GM12874 (cell line): ENCODE measurements around the gene KCTD19.

Experiments
- TF ChIP-seq, protein P1 (sequence below): IDR thresholded peaks from 2 replicates; pipeline ENCODE4 v1.5.1; 2011; ENCODE audit warnings: low read depth, mild to moderate bottlenecking, control low read depth, low read length, moderate library complexity; ENCODE audit not compliant: insufficient read depth

KCTD19 gene

GRCh38 chr16:67286441-67287235, 39.9 kb downstream of the KCTD19 start:
- TF ChIP-seq, protein P1, sequence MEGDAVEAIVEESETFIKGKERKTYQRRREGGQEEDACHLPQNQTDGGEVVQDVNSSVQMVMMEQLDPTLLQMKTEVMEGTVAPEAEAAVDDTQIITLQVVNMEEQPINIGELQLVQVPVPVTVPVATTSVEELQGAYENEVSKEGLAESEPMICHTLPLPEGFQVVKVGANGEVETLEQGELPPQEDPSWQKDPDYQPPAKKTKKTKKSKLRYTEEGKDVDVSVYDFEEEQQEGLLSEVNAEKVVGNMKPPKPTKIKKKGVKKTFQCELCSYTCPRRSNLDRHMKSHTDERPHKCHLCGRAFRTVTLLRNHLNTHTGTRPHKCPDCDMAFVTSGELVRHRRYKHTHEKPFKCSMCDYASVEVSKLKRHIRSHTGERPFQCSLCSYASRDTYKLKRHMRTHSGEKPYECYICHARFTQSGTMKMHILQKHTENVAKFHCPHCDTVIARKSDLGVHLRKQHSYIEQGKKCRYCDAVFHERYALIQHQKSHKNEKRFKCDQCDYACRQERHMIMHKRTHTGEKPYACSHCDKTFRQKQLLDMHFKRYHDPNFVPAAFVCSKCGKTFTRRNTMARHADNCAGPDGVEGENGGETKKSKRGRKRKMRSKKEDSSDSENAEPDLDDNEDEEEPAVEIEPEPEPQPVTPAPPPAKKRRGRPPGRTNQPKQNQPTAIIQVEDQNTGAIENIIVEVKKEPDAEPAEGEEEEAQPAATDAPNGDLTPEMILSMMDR: no peak

DNA sequence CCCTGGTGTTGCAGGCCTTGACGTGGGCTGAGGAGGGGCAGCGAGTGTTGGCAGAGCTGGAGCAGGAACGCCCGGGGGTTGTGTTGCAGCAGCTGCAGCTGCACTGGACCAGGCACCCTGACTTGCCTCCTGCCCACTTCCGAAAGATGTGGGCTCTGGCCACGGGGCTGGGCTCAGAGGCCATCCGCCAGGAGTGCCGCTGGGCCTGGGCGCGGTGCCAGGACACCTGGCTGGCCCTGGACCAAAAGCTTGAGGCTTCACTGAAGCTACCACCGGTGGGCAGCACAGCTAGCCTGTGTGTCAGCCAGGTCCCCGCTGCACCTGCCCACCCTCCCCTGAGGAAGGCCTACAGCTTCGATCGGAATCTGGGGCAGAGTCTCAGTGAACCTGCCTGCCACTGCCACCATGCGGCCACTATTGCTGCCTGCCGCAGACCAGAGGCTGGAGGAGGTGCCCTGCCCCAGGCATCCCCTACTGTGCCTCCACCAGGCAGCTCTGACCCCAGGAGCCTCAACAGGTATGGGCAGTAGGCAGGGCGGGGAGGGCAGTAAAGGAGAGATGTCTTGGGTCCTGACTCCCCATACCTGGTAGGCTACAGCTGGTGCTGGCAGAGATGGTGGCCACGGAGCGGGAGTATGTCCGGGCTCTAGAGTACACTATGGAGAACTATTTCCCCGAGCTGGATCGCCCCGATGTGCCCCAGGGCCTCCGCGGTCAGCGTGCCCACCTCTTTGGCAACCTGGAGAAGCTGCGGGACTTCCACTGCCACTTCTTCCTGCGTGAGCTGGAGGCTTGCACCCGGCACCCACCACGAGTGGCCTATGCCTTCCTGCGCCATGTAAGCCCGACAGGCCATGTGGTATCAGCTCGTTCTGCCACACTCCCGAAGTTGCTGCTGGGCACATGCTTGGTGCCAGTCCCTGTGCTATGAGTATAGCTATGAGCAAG, 41.6 kb downstream of the KCTD19 start:
- TF ChIP-seq, protein P1: no peak

DNA sequence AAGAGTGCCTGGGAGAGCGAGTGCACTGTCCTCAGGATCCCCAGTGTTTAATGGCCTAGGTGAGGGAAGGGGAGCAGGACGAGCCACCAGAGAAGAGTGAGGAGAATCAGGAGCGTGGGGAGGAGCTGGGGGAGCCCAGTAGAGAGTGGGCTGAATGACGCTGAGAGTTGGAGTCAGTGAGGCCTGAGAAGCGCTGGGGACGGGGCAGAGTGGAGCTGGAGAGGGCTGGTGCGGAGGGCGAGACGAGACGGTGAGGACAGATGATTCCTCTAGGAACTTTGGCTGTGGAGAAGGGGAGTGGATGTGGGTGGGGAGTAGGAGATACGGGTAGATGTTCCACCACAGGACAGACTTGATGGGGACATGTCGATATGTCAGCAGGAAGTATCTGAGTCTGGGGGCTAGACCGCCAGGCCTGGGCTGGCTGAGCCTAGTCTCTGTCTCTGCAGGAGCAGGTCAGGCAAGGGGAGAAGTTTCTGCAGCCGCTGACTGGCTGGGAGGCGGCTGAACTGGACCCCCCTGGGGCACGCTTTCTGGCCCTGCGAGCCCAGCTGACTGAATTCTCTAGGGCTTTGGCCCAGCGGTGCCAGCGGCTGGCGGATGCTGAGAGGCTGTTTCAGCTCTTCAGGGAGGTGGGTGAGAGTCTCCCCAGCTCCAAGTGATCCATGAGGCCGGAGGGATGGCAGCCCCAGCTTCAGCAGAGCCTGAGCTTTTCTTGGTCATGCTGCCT, 42.5 kb downstream of the KCTD19 start:
- TF ChIP-seq, protein P1: no peak

GRCh38 chr16:67283039-67283825, 43.3 kb downstream of the KCTD19 start:
- TF ChIP-seq, protein P1: no peak

- TF ChIP-seq, protein P1: no peak
Measured at GRCh38 chr16:67282447-67282805, 44.1 kb downstream of the KCTD19 start.

GRCh38 chr16:67281536-67282446, 44.8 kb downstream of the KCTD19 start:
- TF ChIP-seq, protein P1: no peak
